Neural progenitor cell (in vitro differentiated cells): ENCODE measurements around the gene PKDCC. TPM values are rescaled to one million over a fixed set of nuclear protein-coding genes. Genes with fewer than 3 reads are reported as not detected.

Source experiments
- DNase-seq: peaks from one replicate; pipeline ENCODE4 v3.0.0-alpha.2; 2016; ENCODE audit warnings: low spot score
- H2AFZ ChIP-seq: fragments of 200-600 bp; sonication (generic); replicated peaks from 2 replicates; pipeline ENCODE4 v1.6.1; 2016; ENCODE audit warnings: antibody characterized with exemption
- H3F3A ChIP-seq: fragments of 200-600 bp; sonication (generic); 2 replicates; pipeline ENCODE4 v1.6.1; 2016; ENCODE audit warnings: antibody characterized with exemption, low read depth
- H3K27ac ChIP-seq: fragments of 200-600 bp; sonication (generic); 2 replicates; pipeline ENCODE4 v1.5.1; 2016; ENCODE audit warnings: mild to moderate bottlenecking
- H3K27me3 ChIP-seq: fragments of 200-600 bp; sonication (generic); 2 replicates; pipeline ENCODE4 v1.6.1; 2016; ENCODE audit warnings: mild to moderate bottlenecking, moderate library complexity
- H3K36me3 ChIP-seq: fragments of 200-600 bp; sonication (generic); 2 replicates; pipeline ENCODE4 v1.5.1; 2016
- H3K4me1 ChIP-seq: fragments of 200-600 bp; sonication (generic); 2 replicates; pipeline ENCODE4 v1.6.1; 2016; ENCODE audit warnings: mixed run types
- H3K4me2 ChIP-seq: fragments of 200-600 bp; sonication (generic); 2 replicates; pipeline ENCODE4 v1.6.1; 2016
- H3K4me3 ChIP-seq: fragments of 200-600 bp; sonication (generic); 2 replicates; pipeline ENCODE4 v1.5.1; 2016
- H3K79me2 ChIP-seq: fragments of 200-600 bp; sonication (generic); 2 replicates; pipeline ENCODE4 v1.6.1; 2016; ENCODE audit warnings: low read depth
- H3K9ac ChIP-seq: fragments of 200-600 bp; sonication (generic); 2 replicates; pipeline ENCODE4 v1.6.1; 2016
- H3K9me3 ChIP-seq: fragments of 200-600 bp; sonication (generic); 2 replicates; pipeline ENCODE4 v1.5.1; 2016; ENCODE audit warnings: low read depth
- H4K20me1 ChIP-seq: fragments of 200-600 bp; sonication (generic); 2 replicates; pipeline ENCODE4 v1.6.1; 2016; ENCODE audit warnings: low read depth
- H3K27ac Mint-ChIP-seq: 3 replicates; pipeline ENCODE4 v1.8.0; 2021; ENCODE audit warnings: mixed read lengths
- H3K27me3 Mint-ChIP-seq: 2 replicates; pipeline ENCODE4 v1.8.0; 2022; ENCODE audit warnings: low read depth, mild to moderate bottlenecking, inconsistent platforms, moderate library complexity, mixed read lengths; ENCODE audit not compliant: insufficient read depth
- H3K36me3 Mint-ChIP-seq: 3 replicates; pipeline ENCODE4 v1.8.0; 2021; ENCODE audit warnings: mixed read lengths
- H3K4me1 Mint-ChIP-seq: 3 replicates; pipeline ENCODE4 v1.8.0; 2021; ENCODE audit warnings: mixed read lengths
- H3K4me3 Mint-ChIP-seq: 3 replicates; pipeline ENCODE4 v1.8.0; 2021; ENCODE audit warnings: mild to moderate bottlenecking, moderate library complexity, mixed read lengths
- H3K9me3 Mint-ChIP-seq: 3 replicates; pipeline ENCODE4 v1.8.0; 2020; ENCODE audit warnings: mixed read lengths
- CTCF ChIP-seq: fragments of 200-600 bp; sonication (generic); IDR thresholded peaks from 2 replicates; pipeline ENCODE4 v1.5.1; 2017; ENCODE audit warnings: antibody characterized with exemption, mild to moderate bottlenecking
- EZH2 ChIP-seq: fragments of 200-600 bp; sonication (generic); IDR thresholded peaks from 2 replicates; pipeline ENCODE4 v1.6.1; 2017; ENCODE audit warnings: antibody characterized with exemption, mild to moderate bottlenecking, moderate library complexity
- EZH2phosphoT487 ChIP-seq: fragments of 200-600 bp; sonication (generic); IDR thresholded peaks from 2 replicates; pipeline ENCODE4 v1.6.1; 2017; ENCODE audit warnings: antibody characterized with exemption
- total RNA-seq: library from RNA; depleted of rRNA; stranded (reverse); fragments of >200 nt; gene quantifications from 2 replicates; pipeline ENCODE4 v1.2.3, GENCODE V29; 2015; ENCODE audit warnings: low replicate concordance

PKDCC gene
- total RNA-seq, 1 donor from 2014 or later, result 70.4 TPM

GRCh38 chr2:42044939-42045338 lies 2.9 kb upstream of the PKDCC start:
- no peak overlapping the region for H3K4me3 ChIP-seq
- H3K9me3 ChIP-seq, result no peaks in the 10 kb centered on the region
- peaks cover 15% of the 10 kb centered on the region for H4K20me1 ChIP-seq
- peaks cover 43% of the 10 kb centered on the region for H3K4me1 Mint-ChIP-seq
- H3K27me3 ChIP-seq, result no peaks in the 10 kb centered on the region
- no peak overlapping the region for H3K27ac ChIP-seq
- H3K4me1 ChIP-seq, result peaks cover 55% of the 10 kb centered on the region
- H3F3A ChIP-seq, result peaks cover 36% of the 10 kb centered on the region
- H3K36me3 ChIP-seq, result no peaks in the 10 kb centered on the region
- no peak overlapping the region for H3K9ac ChIP-seq
- H2AFZ ChIP-seq, result no peak overlapping the region
- DNase-seq, result no peak
- TF ChIP-seq CTCF, result no peak
- TF ChIP-seq EZH2, result no peak
- no peak for TF ChIP-seq EZH2phosphoT487
- no peak overlapping the region for H3K4me2 ChIP-seq
- H3K27ac Mint-ChIP-seq, result no peak overlapping the region
- H3K27me3 Mint-ChIP-seq, result peaks cover 57% of the 10 kb centered on the region
- no peak overlapping the region for H3K4me3 Mint-ChIP-seq
- H3K79me2 ChIP-seq, result peaks cover 39% of the 10 kb centered on the region
- no peaks in the 10 kb centered on the region for H3K36me3 Mint-ChIP-seq
- H3K9me3 Mint-ChIP-seq, result no peaks in the 10 kb centered on the region

GRCh38 chr2:42045352-42045751 lies 2.5 kb upstream of the PKDCC start:
- no peak overlapping the region for H3K4me3 ChIP-seq
- no peaks in the 10 kb centered on the region for H3K36me3 ChIP-seq
- H3F3A ChIP-seq, result peaks cover 40% of the 10 kb centered on the region
- H3K9me3 ChIP-seq, result no peaks in the 10 kb centered on the region
- Mint-ChIP-seq H3K27me3 (peaks cover 58% of the 10 kb centered on the region), H3K9me3 (peaks cover under 1% of the 10 kb centered on the region), H3K36me3 (no peaks in the 10 kb centered on the region), H3K27ac (no peak overlapping the region), H3K4me3 (peak overlapping the region; percentile 8), H3K4me1 (peaks cover 47% of the 10 kb centered on the region)
- peaks cover 15% of the 10 kb centered on the region for H4K20me1 ChIP-seq
- no peaks in the 10 kb centered on the region for H3K27me3 ChIP-seq
- H3K4me1 ChIP-seq, result peaks cover 59% of the 10 kb centered on the region
- peak overlapping the region; percentile 98 for H3K4me2 ChIP-seq
- no peak for DNase-seq
- H2AFZ ChIP-seq, result no peak overlapping the region
- TF ChIP-seq CTCF, result no peak
- TF ChIP-seq EZH2phosphoT487, result no peak
- no peak for TF ChIP-seq EZH2
- H3K27ac ChIP-seq, result no peak overlapping the region
- H3K9ac ChIP-seq, result no peak overlapping the region
- peaks cover 43% of the 10 kb centered on the region for H3K79me2 ChIP-seq

- H3K4me3 Mint-ChIP-seq, result peak overlapping the region; percentile 90
- Histone ChIP-seq H3K4me1 (peaks cover 60% of the 10 kb centered on the region), H3K27ac (peak overlapping the region; percentile 93), H3K27me3 (no peaks in the 10 kb centered on the region), H3K9ac (no peak overlapping the region), H4K20me1 (peaks cover 15% of the 10 kb centered on the region), H3K36me3 (no peaks in the 10 kb centered on the region), H3F3A (peaks cover 44% of the 10 kb centered on the region), H3K4me3 (peak overlapping the region; percentile 96), H3K4me2 (peak overlapping the region; percentile 98), H3K79me2 (peaks cover 50% of the 10 kb centered on the region), H2AFZ (no peak overlapping the region), H3K9me3 (no peaks in the 10 kb centered on the region)
- no peaks in the 10 kb centered on the region for H3K36me3 Mint-ChIP-seq
- no peak overlapping the region for H3K27ac Mint-ChIP-seq
- TF ChIP-seq EZH2, result no peak
- peaks cover 2% of the 10 kb centered on the region for H3K9me3 Mint-ChIP-seq
- peak; percentile 63 for DNase-seq
- peaks cover 54% of the 10 kb centered on the region for H3K4me1 Mint-ChIP-seq
- peaks cover 60% of the 10 kb centered on the region for H3K27me3 Mint-ChIP-seq
Measured at GRCh38 chr2:42045848-42046748, 1.7 kb upstream of the PKDCC start.
